GM12878 (cell line): ENCODE measurements around the gene C1QTNF3. TPM values are rescaled to one million over a fixed set of nuclear protein-coding genes. Genes with fewer than 3 reads are reported as not detected.

ENCODE experiments used
- ATAC-seq: fragments of 200-7000 bp; cut with Tn5 transposase; 3 replicates; pipeline ENCODE4 v1.9.1; 2020; ENCODE audit warnings: mild to moderate bottlenecking, moderate library complexity
- BruUV-seq: library from RNA; stranded (reverse); fragments of 400-500 nt; replicated peaks from 2 replicates; lab custom pipeline; 2021; lab: Mats Ljungman, UMichigan
- CTCF ChIA-PET: fragments of 300-600 bp; sonication (Branson Sonifier 250); formaldehyde crosslinking; extraction: SDS; loops from one replicate; lab custom pipeline; 2021; ENCODE audit warnings: inconsistent platforms; lab: Yijun Ruan, JAX
- POLR2A ChIA-PET: fragments of 350-600 bp; formaldehyde crosslinking; extraction: SDS; loops from one replicate; lab custom pipeline; 2021; ENCODE audit warnings: inconsistent platforms; lab: Charles Lee
- RAD21 ChIA-PET: fragments of 300-600 bp; sonication (Branson Sonifier 250); formaldehyde crosslinking; loops from one replicate; lab custom pipeline; 2023; ENCODE audit warnings: antibody characterized with exemption; ENCODE audit not compliant: unreplicated experiment; lab: Charles Lee
- SMC1A ChIA-PET: fragments of 300-600 bp; sonication (Branson Sonifier 250); formaldehyde crosslinking; loops from one replicate; lab custom pipeline; 2023; ENCODE audit not compliant: unreplicated experiment, uncharacterized antibody; lab: Charles Lee
- DNase-seq: peaks from one replicate; pipeline ENCODE4 v3.0.0-alpha.2; 2011; ENCODE audit warnings: low read depth, low spot score
- FAIRE-seq: peaks from 3 replicates; lab custom pipeline; 2011; peaks lifted over from hg19 to GRCh38; lab: Jason Lieb, UNC
- H2AFZ ChIP-seq: 2 replicates; pipeline ENCODE4 v1.6.0; 2011; ENCODE audit warnings: low read depth, low read length, control low read depth; ENCODE audit not compliant: control insufficient read depth
- H3K27ac ChIP-seq: 2 replicates; pipeline ENCODE4 v1.5.1; 2011; ENCODE audit warnings: control low read depth; ENCODE audit not compliant: control insufficient read depth, insufficient read depth
- H3K27me3 ChIP-seq, 2 experiments: replicated peaks in 1 of 2; 2 replicates each; pipeline versions ENCODE4 v1.6.0 to v1.6.1; 2011; ENCODE audit warnings: low read length in 1 of 2; ENCODE audit not compliant: control insufficient read depth in 2 of 2, insufficient read depth in 2 of 2
- H3K36me3 ChIP-seq, 2 experiments: 2 replicates each; pipeline ENCODE4 v1.5.1; 2011; ENCODE audit warnings: low read length in 1 of 2; ENCODE audit not compliant: control insufficient read depth in 2 of 2, insufficient read depth in 2 of 2
- H3K4me1 ChIP-seq: 2 replicates; pipeline ENCODE4 v1.6.1; 2011; ENCODE audit warnings: mild to moderate bottlenecking, low read length, moderate library complexity, mixed read lengths; ENCODE audit not compliant: control insufficient read depth, insufficient read depth
- H3K4me2 ChIP-seq: 2 replicates; pipeline ENCODE4 v1.6.0; 2011; ENCODE audit warnings: control low read depth; ENCODE audit not compliant: control insufficient read depth, insufficient read depth
- H3K4me3 ChIP-seq: fragments of 200-600 bp; sonication (generic); 2 replicates; pipeline ENCODE4 v1.5.1; 2016
- H3K79me2 ChIP-seq: 2 replicates; pipeline ENCODE4 v1.6.0; 2011; ENCODE audit warnings: low read length; ENCODE audit not compliant: control insufficient read depth, insufficient read depth
- H3K9ac ChIP-seq: 2 replicates; pipeline ENCODE4 v1.8.0; 2011; ENCODE audit warnings: low read length, control low read depth, mixed read lengths; ENCODE audit not compliant: control insufficient read depth, insufficient read depth
- H3K9me3 ChIP-seq: replicated peaks from 3 replicates; pipeline ENCODE4 v1.5.1; 2011; ENCODE audit warnings: mild to moderate bottlenecking, low read length; ENCODE audit not compliant: control insufficient read depth, insufficient read depth
- H4K20me1 ChIP-seq: 2 replicates; pipeline ENCODE4 v1.6.0; 2011; ENCODE audit not compliant: control insufficient read depth, insufficient read depth
- MXI1 ChIP-seq: fragments of 150-350 bp; IDR thresholded peaks from 2 replicates; pipeline ENCODE4 v1.6.1; 2011; ENCODE audit warnings: low read depth, mild to moderate bottlenecking, inconsistent platforms, low read length, improper control_type of control experiment
- NKRF ChIP-seq: fragments of 450-650 bp; conservative IDR thresholded peaks from 2 replicates; pipeline ENCODE4 v1.6.1; 2017; ENCODE audit warnings: mild to moderate bottlenecking, moderate library complexity
- PAX5 ChIP-seq: IDR thresholded peaks from 2 replicates; pipeline ENCODE4 v1.6.1; 2011; ENCODE audit warnings: low read depth, low read length, borderline replicate concordance
- RCOR1 ChIP-seq: conservative IDR thresholded peaks from 2 replicates; pipeline ENCODE4 v1.6.1; 2012; ENCODE audit warnings: low read depth, low read length, improper control_type of control experiment
- ZBTB40 ChIP-seq: fragments of 450-650 bp; IDR thresholded peaks from 2 replicates; pipeline ENCODE4 v1.6.1; 2016; ENCODE audit warnings: mild to moderate bottlenecking, moderate library complexity, borderline replicate concordance
- WGBS: methylation state at CpG from one replicate; pipeline ENCODE4 v1.1.6; 2016; ENCODE audit warnings: low lambda C conversion rate; ENCODE audit not compliant: insufficient replicate concordance, insufficient coverage; ENCODE audit errors: missing lambda C conversion rate; 5-methylcytosine and 5-hydroxymethylcytosine counted together
- in situ Hi-C: fragments of 300-500 bp; cut with MboI; formaldehyde crosslinking; loops from 9 replicates; pipeline ENCODE4 v1.14.3; 2018; ENCODE audit warnings: mixed read lengths
- intact Hi-C: fragments of 100-400 bp; cut with micrococcal nuclease; formaldehyde crosslinking; loops from one replicate; pipeline ENCODE4 v1.14.2; 2022; ENCODE audit not compliant: unreplicated experiment
- polyA plus RNA-seq, 11 experiments: library from polyadenylated mRNA; depleted of rRNA in 4 of 11; unstranded in 6 of 11; stranded (reverse) in 5 of 11; fragments of >200 nt; fragmentation: Nextera tagmentation in 4 of 11; fragmentation: Illumina TruSeq in 1 of 11; extraction: Ambion mirVana in 4 of 11; extraction: Trizol in 1 of 11; gene quantifications; 1 replicate in 1 of 11; 2 replicates in 10 of 11; pipeline versions ENCODE4 v1.2.1 to v1.2.3, GENCODE V29; 2011 to 2016; ENCODE audit warnings: inconsistent platforms in 2 of 11, missing spikeins in 2 of 11, low read depth in 1 of 11
- total RNA-seq, 4 experiments: library from RNA; depleted of rRNA in 3 of 4; stranded (reverse); fragments of >200 nt in 3 of 4; fragmentation: Illumina TruSeq in 1 of 4; extraction: Trizol in 1 of 4; gene quantifications; 2 replicates each; pipeline versions ENCODE4 v1.2.1 to v1.2.3, GENCODE V29; 2013 to 2021
- TF ChIP-seq, protein P1 (sequence below): IDR thresholded peaks from 2 replicates; pipeline ENCODE4 v1.6.1; 2011; ENCODE audit warnings: low read depth, mild to moderate bottlenecking, low read length, moderate library complexity, borderline replicate concordance; ENCODE audit errors: extremely low read depth

C1QTNF3 gene
- total and polyA plus RNA-seq, 10 of the 15 experiments (the other 5 are each of a cell fraction or from before 2014, with no cell fraction given): 0.39 to 6.3 (median 1.3) TPM

- ChIA-PET POLR2A (no interaction called here), CTCF (interaction anchor here (1.2 to 2.0 kb wide), 3 partner anchors 9 to 23 kb away, joined by 3 to 9 read pairs (median 5); no protein-coding TSS in a partner anchor), SMC1A (interaction anchor here (1.2 to 1.6 kb wide), 3 partner anchors 11 to 23 kb away, joined by 3 to 4 read pairs (median 4); partner anchors contain the start of gene AMACR), RAD21 (interaction anchor here (0.5 kb wide), 1 partner anchor 543 kb away, joined by 4 read pairs; no protein-coding TSS in a partner anchor)
- WGBS: 100% methylated on average over 1 of the region's 1 CpG
- Histone ChIP-seq H3K4me1 (peaks cover 6% of the 10 kb centered on the region; the same call in 1 of the 2 replicates), H2AFZ (no peak overlapping the region), H3K9me3 (no peaks in the 10 kb centered on the region), H3K4me2 (no peak overlapping the region), H3K36me3 (no peaks in the 10 kb centered on the region), H3K79me2 (no peaks in the 10 kb centered on the region), H3K9ac (no peak overlapping the region), H4K20me1 (no peaks in the 10 kb centered on the region), H3K27ac (no peak overlapping the region), H3K4me3 (no peak overlapping the region), H3K27me3 (no peaks in the 10 kb centered on the region)
- ATAC-seq (no peak), DNase-seq (no peak), FAIRE-seq (no peak)
- BruUV-seq: no TSS peak
- in situ Hi-C loops: loop anchor here (25.0 kb wide), 1 partner anchor 892 kb away; the partner anchor contains the start of genes BRIX1 and RAD1
- intact Hi-C loops: no loop called here
- TF ChIP-seq PAX5 (no peak), RCOR1 (no peak), MXI1 (no peak), NKRF (no peak), ZBTB40 (no peak)
- TF ChIP-seq, protein P1, sequence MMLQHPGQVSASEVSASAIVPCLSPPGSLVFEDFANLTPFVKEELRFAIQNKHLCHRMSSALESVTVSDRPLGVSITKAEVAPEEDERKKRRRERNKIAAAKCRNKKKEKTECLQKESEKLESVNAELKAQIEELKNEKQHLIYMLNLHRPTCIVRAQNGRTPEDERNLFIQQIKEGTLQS: no peak
These were observed 22.3 kb downstream of the C1QTNF3 start for GRCh38 chr5:34020726-34021125.
